Measurements from ENCODE around the gene NCAPG.

Gene NCAPG

GRCh38 chr4:17810260-17811077 lies at the start of gene NCAPG, which contains the start of gene DCAF16:
Gene NCAPG (plus strand): TSS chr4:17810979. CDS start chr4:17811078, 99 bp downstream.
Gene DCAF16 (minus strand): TSS chr4:17810757. CDS start chr4:17804141, 6,616 bp downstream.
- DNase-seq (ENCODE audit: low spot score) = peak; percentile 99

- DNase-seq (ENCODE audit: low spot score) = no peak
Observed at GRCh38 chr4:17761062-17761461, 49.7 kb upstream of the NCAPG start.

GRCh38 chr4:17762726-17763125 lies 48.1 kb upstream of the NCAPG start:
- DNase-seq (ENCODE audit: low spot score) = peak; percentile 18

- DNase-seq (ENCODE audit: low spot score) = no peak
Observed at GRCh38 chr4:17763416-17763815, 47.4 kb upstream of the NCAPG start.

- no peak for DNase-seq (ENCODE audit: low spot score)
Observed at GRCh38 chr4:17763931-17764330, 46.8 kb upstream of the NCAPG start.

- no peak for DNase-seq (ENCODE audit: low spot score)
Observed at GRCh38 chr4:17765514-17766286, 45.1 kb upstream of the NCAPG start.

- DNase-seq (ENCODE audit: low spot score) = no peak
Observed at GRCh38 chr4:17766826-17767458, 43.8 kb upstream of the NCAPG start.

GRCh38 chr4:17769406-17770174 lies 41.2 kb upstream of the NCAPG start:
- DNase-seq (ENCODE audit: low spot score) = no peak

GRCh38 chr4:17770845-17771244 lies 39.9 kb upstream of the NCAPG start:
- no peak for DNase-seq (ENCODE audit: low spot score)

- DNase-seq (ENCODE audit: low spot score) = no peak
Observed at GRCh38 chr4:17771284-17771908, 39.4 kb upstream of the NCAPG start.

- no peak for DNase-seq (ENCODE audit: low spot score)
Observed at GRCh38 chr4:17773135-17773698, 37.6 kb upstream of the NCAPG start.

- no peak for DNase-seq (ENCODE audit: low spot score)
Observed at GRCh38 chr4:17778431-17778830, 32.3 kb upstream of the NCAPG start.

- peak; percentile 38 for DNase-seq (ENCODE audit: low spot score)
Observed at GRCh38 chr4:17780501-17781299, 30.1 kb upstream of the NCAPG start.

GRCh38 chr4:17781300-17782287 lies 29.2 kb upstream of the NCAPG start, which contains the start of gene FAM184B:
Gene FAM184B (minus strand): TSS chr4:17781621. CDS start chr4:17781299, 322 bp downstream.
- DNase-seq (ENCODE audit: low spot score) = peak; percentile 24

- no peak for DNase-seq (ENCODE audit: low spot score)
Observed at GRCh38 chr4:17785858-17786257, 24.9 kb upstream of the NCAPG start.

GRCh38 chr4:17786567-17786966 lies 24.2 kb upstream of the NCAPG start:
- no peak for DNase-seq (ENCODE audit: low spot score)

GRCh38 chr4:17787315-17787714 lies 23.5 kb upstream of the NCAPG start:
- DNase-seq (ENCODE audit: low spot score) = no peak

GRCh38 chr4:17788956-17789355 lies 21.8 kb upstream of the NCAPG start:
- no peak for DNase-seq (ENCODE audit: low spot score)

GRCh38 chr4:17794730-17795129 lies 16.0 kb upstream of the NCAPG start:
- DNase-seq (ENCODE audit: low spot score) = no peak
